Activated CD8-positive, alpha-beta memory T cell treated with anti-CD3 and anti-CD28 coated beads, Interleukin-2, amount 50 U/mL, for 4 hours (primary cell): ENCODE data around the gene OLFML2A.

Experiments used
- DNase-seq: peaks from one replicate; pipeline ENCODE4 v3.0.0-alpha.2; 2020

Gene OLFML2A

GRCh38 chr9:124800306-124801259, 23.6 kb downstream of the OLFML2A start:
- DNase-seq: no peak

- no peak for DNase-seq
These were observed 24.4 kb downstream of the OLFML2A start for GRCh38 chr9:124801356-124801755.

GRCh38 chr9:124802426-124802825, 25.5 kb downstream of the OLFML2A start:
- no peak for DNase-seq

GRCh38 chr9:124803911-124804310, 27.0 kb downstream of the OLFML2A start:
- no peak for DNase-seq

- DNase-seq: no peak
These were observed 28.3 kb downstream of the OLFML2A start for GRCh38 chr9:124805186-124805585.

- DNase-seq: no peak
These were observed 31.5 kb downstream of the OLFML2A start for GRCh38 chr9:124808246-124808956.

- DNase-seq: no peak
These were observed 32.3 kb downstream of the OLFML2A start for GRCh38 chr9:124809211-124809610.

GRCh38 chr9:124809741-124810500, 33.0 kb downstream of the OLFML2A start:
- no peak for DNase-seq

- no peak for DNase-seq
These were observed 33.9 kb downstream of the OLFML2A start for GRCh38 chr9:124810663-124811355.

- DNase-seq: no peak
These were observed 35.5 kb downstream of the OLFML2A start for GRCh38 chr9:124812441-124812876.

GRCh38 chr9:124813041-124813440, 36.1 kb downstream of the OLFML2A start:
- no peak for DNase-seq

- no peak for DNase-seq
These were observed 36.7 kb downstream of the OLFML2A start for GRCh38 chr9:124813501-124814163.

GRCh38 chr9:124814164-124814535, 37.2 kb downstream of the OLFML2A start:
- no peak for DNase-seq

GRCh38 chr9:124815601-124816000, 38.7 kb downstream of the OLFML2A start:
- DNase-seq: no peak

- no peak for DNase-seq
These were observed 41.7 kb downstream of the OLFML2A start for GRCh38 chr9:124818431-124819281.

GRCh38 chr9:124820698-124821623, 44.0 kb downstream of the OLFML2A start:
- no peak for DNase-seq

GRCh38 chr9:124828489-124829333, 51.8 kb downstream of the OLFML2A start:
- no peak for DNase-seq

GRCh38 chr9:124829334-124829669, 52.4 kb downstream of the OLFML2A start:
- no peak for DNase-seq

- DNase-seq: no peak
These were observed 53.7 kb downstream of the OLFML2A start for GRCh38 chr9:124830593-124830992.
